K562 (cell line): Measurements from ENCODE around the gene BLCAP. TPM values are rescaled to one million over a fixed set of nuclear protein-coding genes. Genes with fewer than 3 reads are reported as not detected.
A peak's percentile ranks its signal among the peaks of the same experiment; 100 is the strongest.

Experiments
- CREB3 ChIP-seq: fragments of 450-650 bp; conservative IDR thresholded peaks from 2 replicates; pipeline ENCODE4 v1.6.1; 2016; ENCODE audit warnings: missing genetic modification characterization, low read depth, mild to moderate bottlenecking, missing compliant biosample characterization, moderate library complexity
- DIDO1 ChIP-seq: fragments of 450-650 bp; IDR thresholded peaks from 2 replicates; pipeline ENCODE4 v1.6.1; 2016; ENCODE audit warnings: low read depth, missing biosample characterization, missing genetic modification characterization
- KAT8 ChIP-seq: fragments of 450-650 bp; IDR thresholded peaks from 2 replicates; pipeline ENCODE4 v1.6.1; 2016; ENCODE audit warnings: low read depth, mild to moderate bottlenecking
- MAZ ChIP-seq, 2 experiments: fragments of 450-650 bp in 1 of 2; sonication (generic) in 1 of 2; formaldehyde crosslinking; IDR thresholded peaks in 1 of 2; conservative IDR thresholded peaks in 1 of 2; 2 replicates each; pipeline versions ENCODE4 v1.4.0 to v1.5.0; 2020; ENCODE audit warnings: mild to moderate bottlenecking in 1 of 2, missing genetic modification reagents in 1 of 2
- MEIS2 ChIP-seq: fragments of 450-650 bp; IDR thresholded peaks from 2 replicates; pipeline ENCODE4 v1.6.1; 2014; ENCODE audit warnings: mild to moderate bottlenecking; ENCODE audit not compliant: partially characterized antibody
- NFIX ChIP-seq: fragments of 250-450 bp; sonication (Bioruptor Pico); IDR thresholded peaks from 2 replicates; pipeline ENCODE4 v1.4.0; 2020; ENCODE audit warnings: low read depth, mild to moderate bottlenecking, moderate library complexity
- PURB ChIP-seq: sonication (generic); formaldehyde crosslinking; IDR thresholded peaks from 2 replicates; pipeline ENCODE4 v1.9.0; 2021; ENCODE audit warnings: low read depth, mild to moderate bottlenecking, missing genetic modification reagents
- SMAD3 ChIP-seq: fragments of 450-650 bp; formaldehyde crosslinking; conservative IDR thresholded peaks from 2 replicates; pipeline ENCODE4 v1.4.0; 2020; ENCODE audit warnings: mild to moderate bottlenecking
- TCF7 ChIP-seq: sonication (generic); IDR thresholded peaks from 2 replicates; pipeline ENCODE4 v1.6.1; 2016; ENCODE audit warnings: antibody characterized with exemption, borderline replicate concordance
- ZBTB1 ChIP-seq: sonication (generic); formaldehyde crosslinking; IDR thresholded peaks from 2 replicates; pipeline ENCODE4 v1.8.1; 2023; ENCODE audit warnings: missing genetic modification reagents, low read depth, mild to moderate bottlenecking, borderline replicate concordance
- ZBTB26 ChIP-seq: fragments of 450-650 bp; formaldehyde crosslinking; IDR thresholded peaks from 2 replicates; pipeline ENCODE4 v1.4.0; 2022; ENCODE audit warnings: missing genetic modification characterization
- ZBTB5 ChIP-seq: fragments of 450-650 bp; IDR thresholded peaks from 2 replicates; pipeline ENCODE4 v1.6.1; 2017; ENCODE audit warnings: antibody characterized with exemption
- ZC3H4 ChIP-seq: sonication (generic); formaldehyde crosslinking; IDR thresholded peaks from 2 replicates; pipeline ENCODE4 v1.9.0; 2021; ENCODE audit warnings: missing genetic modification reagents, borderline replicate concordance
- ZNF212 ChIP-seq: fragments of 450-650 bp; formaldehyde crosslinking; IDR thresholded peaks from 2 replicates; pipeline ENCODE4 v1.4.0; 2020; ENCODE audit warnings: mild to moderate bottlenecking
- ZNF217 ChIP-seq: sonication (generic); formaldehyde crosslinking; IDR thresholded peaks from 2 replicates; pipeline ENCODE4 v1.8.0; 2022; ENCODE audit warnings: mild to moderate bottlenecking, missing genetic modification reagents
- ZNF354B ChIP-seq: fragments of 250-450 bp; sonication (Bioruptor Pico); IDR thresholded peaks from 2 replicates; pipeline ENCODE4 v1.4.0; 2020
- ZNF431 ChIP-seq: sonication (generic); formaldehyde crosslinking; IDR thresholded peaks from 2 replicates; pipeline ENCODE4 v1.8.0; 2022; ENCODE audit warnings: mild to moderate bottlenecking, missing genetic modification reagents
- polyA plus RNA-seq, 8 experiments: library from polyadenylated mRNA; depleted of rRNA in 4 of 8; stranded (reverse) in 5 of 8; unstranded in 3 of 8; fragments of >200 nt; fragmentation: Nextera tagmentation in 2 of 8; fragmentation: Illumina TruSeq in 1 of 8; extraction: Ambion mirVana in 2 of 8; extraction: Trizol in 1 of 8; gene quantifications; 2 replicates each; pipeline versions ENCODE4 v1.2.1 to v1.2.3, GENCODE V29; 2011 to 2014; ENCODE audit warnings: inconsistent platforms in 1 of 8, missing spikeins in 1 of 8
- total RNA-seq, 7 experiments: library from RNA; depleted of rRNA in 6 of 7; stranded (reverse); fragments of >200 nt in 6 of 7; fragmentation: Illumina TruSeq in 2 of 7; extraction: Trizol in 2 of 7; gene quantifications; 2 replicates each; pipeline versions ENCODE4 v1.2.1 to v1.2.3, GENCODE V29; 2011 to 2021; ENCODE audit warnings: low replicate concordance in 1 of 7
- TF ChIP-seq, protein P1 (sequence below): fragments of 250-450 bp; sonication (Bioruptor Pico); IDR thresholded peaks from 2 replicates; pipeline ENCODE4 v1.5.0; 2020; ENCODE audit warnings: mild to moderate bottlenecking
- TF ChIP-seq, protein P2 (sequence below): sonication (generic); formaldehyde crosslinking; IDR thresholded peaks from 2 replicates; pipeline ENCODE4 v1.8.0; 2022; ENCODE audit warnings: missing genetic modification reagents, mild to moderate bottlenecking, borderline replicate concordance
- TF ChIP-seq, protein P3 (sequence below): fragments of 250-450 bp; sonication (Bioruptor Pico); IDR thresholded peaks from 2 replicates; pipeline ENCODE4 v1.5.0; 2021

The BLCAP gene
- total and polyA plus RNA-seq, 9 of the 15 experiments (the other 6 are each of a cell fraction or from before 2014, with no cell fraction given) = 16.9 to 41.5 (median 27.6) TPM

GRCh38 chr20:37559312-37560027 lies 31.8 kb upstream of the BLCAP start (continued):
- TF ChIP-seq KAT8 = no peak
- peak; percentile 69; the same call in 1 of the 2 replicates for TF ChIP-seq CREB3 (tag)
- TF ChIP-seq ZBTB5 = no peak
- TF ChIP-seq, protein P1, sequence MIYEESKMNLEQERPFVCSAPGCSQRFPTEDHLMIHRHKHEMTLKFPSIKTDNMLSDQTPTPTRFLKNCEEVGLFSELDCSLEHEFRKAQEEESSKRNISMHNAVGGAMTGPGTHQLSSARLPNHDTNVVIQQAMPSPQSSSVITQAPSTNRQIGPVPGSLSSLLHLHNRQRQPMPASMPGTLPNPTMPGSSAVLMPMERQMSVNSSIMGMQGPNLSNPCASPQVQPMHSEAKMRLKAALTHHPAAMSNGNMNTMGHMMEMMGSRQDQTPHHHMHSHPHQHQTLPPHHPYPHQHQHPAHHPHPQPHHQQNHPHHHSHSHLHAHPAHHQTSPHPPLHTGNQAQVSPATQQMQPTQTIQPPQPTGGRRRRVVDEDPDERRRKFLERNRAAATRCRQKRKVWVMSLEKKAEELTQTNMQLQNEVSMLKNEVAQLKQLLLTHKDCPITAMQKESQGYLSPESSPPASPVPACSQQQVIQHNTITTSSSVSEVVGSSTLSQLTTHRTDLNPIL (CRISPR knock-in tag) = no peak
- TF ChIP-seq, protein P2, sequence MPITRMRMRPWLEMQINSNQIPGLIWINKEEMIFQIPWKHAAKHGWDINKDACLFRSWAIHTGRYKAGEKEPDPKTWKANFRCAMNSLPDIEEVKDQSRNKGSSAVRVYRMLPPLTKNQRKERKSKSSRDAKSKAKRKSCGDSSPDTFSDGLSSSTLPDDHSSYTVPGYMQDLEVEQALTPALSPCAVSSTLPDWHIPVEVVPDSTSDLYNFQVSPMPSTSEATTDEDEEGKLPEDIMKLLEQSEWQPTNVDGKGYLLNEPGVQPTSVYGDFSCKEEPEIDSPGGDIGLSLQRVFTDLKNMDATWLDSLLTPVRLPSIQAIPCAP (CRISPR knock-in tag) = no peak
- no peak for TF ChIP-seq TCF7
- TF ChIP-seq ZC3H4 (CRISPR knock-in tag) = no peak
- TF ChIP-seq, protein P3, sequence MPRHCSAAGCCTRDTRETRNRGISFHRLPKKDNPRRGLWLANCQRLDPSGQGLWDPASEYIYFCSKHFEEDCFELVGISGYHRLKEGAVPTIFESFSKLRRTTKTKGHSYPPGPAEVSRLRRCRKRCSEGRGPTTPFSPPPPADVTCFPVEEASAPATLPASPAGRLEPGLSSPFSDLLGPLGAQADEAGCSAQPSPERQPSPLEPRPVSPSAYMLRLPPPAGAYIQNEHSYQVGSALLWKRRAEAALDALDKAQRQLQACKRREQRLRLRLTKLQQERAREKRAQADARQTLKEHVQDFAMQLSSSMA (CRISPR knock-in tag) = no peak
- no peak for TF ChIP-seq ZNF431
- TF ChIP-seq PURB (CRISPR knock-in tag) = no peak
- no peak for TF ChIP-seq MAZ (CRISPR knock-in tag; conservative IDR thresholded peaks at IDR 0.05 in 1 of 2, IDR thresholded peaks at IDR 0.05 in 1 of 2)
- no peak for TF ChIP-seq ZNF217
- no peak for TF ChIP-seq ZBTB1 (CRISPR knock-in tag)
- TF ChIP-seq SMAD3 (CRISPR knock-in tag) = 0 out of 2 replicates have a peak, but pooled peaks have one; percentile 15
- no peak for TF ChIP-seq NFIX
- no peak for TF ChIP-seq ZNF354B (CRISPR knock-in tag)
- TF ChIP-seq ZNF212 (CRISPR knock-in tag) = no peak
- no peak for TF ChIP-seq DIDO1
- peak; percentile 31 for TF ChIP-seq MEIS2
- TF ChIP-seq ZBTB26 (CRISPR knock-in tag) = no peak
